HT1080 (cell line): ENCODE results near the gene LY6G6D. TPM values are rescaled to one million over a fixed set of nuclear protein-coding genes. Genes with fewer than 3 reads are reported as not detected.

Source experiments
- DNase-seq: peaks from one replicate; pipeline ENCODE4 v3.0.0-alpha.2; 2015; ENCODE audit warnings: low read depth
- total RNA-seq: library from RNA; depleted of rRNA; stranded (reverse); fragments of >200 nt; shearing (Covaris generic); gene quantifications from 2 replicates; pipeline ENCODE4 v1.2.3, GENCODE V29; 2014

Gene LY6G6D
- total RNA-seq, 1 experiment from 2014 or later = not detected

DNA sequence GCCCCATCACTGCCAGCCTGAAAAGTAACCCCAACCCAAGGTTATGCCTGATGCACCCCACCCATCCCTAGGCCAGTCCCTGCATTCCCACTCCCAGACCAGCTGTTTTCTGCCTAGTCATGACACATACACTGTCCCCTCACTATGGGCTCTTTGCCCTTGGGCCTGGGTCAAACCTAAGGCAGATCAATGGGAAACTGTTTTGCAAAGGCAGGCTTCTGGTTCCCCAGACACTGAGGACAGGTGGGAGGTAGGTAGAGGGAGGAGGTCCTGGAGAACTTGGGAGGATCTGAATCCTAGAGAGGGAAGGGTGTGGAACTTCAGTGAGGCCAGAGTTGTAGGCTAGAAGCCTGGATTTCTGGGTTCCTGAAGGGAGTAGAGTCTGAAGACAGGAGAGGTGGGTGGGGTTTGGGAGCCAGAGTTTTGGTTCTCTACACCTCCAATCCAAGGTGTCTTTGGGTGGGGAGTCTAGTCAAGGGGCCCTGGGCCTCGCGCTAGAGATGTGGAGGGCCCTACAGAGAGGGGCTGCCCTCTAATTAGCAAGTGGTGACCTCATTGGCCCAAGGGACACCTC lies 19.2 kb downstream of the LY6G6D start:
- no peak for DNase-seq

GRCh38 chr6:31734821-31735406 lies 19.8 kb downstream of the LY6G6D start:
- DNase-seq = peak; percentile 88

- DNase-seq = peak; percentile 90
These were observed 21.0 kb downstream of the LY6G6D start, which contains the start of gene CLIC1 for GRCh38 chr6:31736021-31736767. Gene CLIC1 (minus strand): TSS chr6:31736530. CDS start chr6:31736300, 230 bp downstream.

DNA sequence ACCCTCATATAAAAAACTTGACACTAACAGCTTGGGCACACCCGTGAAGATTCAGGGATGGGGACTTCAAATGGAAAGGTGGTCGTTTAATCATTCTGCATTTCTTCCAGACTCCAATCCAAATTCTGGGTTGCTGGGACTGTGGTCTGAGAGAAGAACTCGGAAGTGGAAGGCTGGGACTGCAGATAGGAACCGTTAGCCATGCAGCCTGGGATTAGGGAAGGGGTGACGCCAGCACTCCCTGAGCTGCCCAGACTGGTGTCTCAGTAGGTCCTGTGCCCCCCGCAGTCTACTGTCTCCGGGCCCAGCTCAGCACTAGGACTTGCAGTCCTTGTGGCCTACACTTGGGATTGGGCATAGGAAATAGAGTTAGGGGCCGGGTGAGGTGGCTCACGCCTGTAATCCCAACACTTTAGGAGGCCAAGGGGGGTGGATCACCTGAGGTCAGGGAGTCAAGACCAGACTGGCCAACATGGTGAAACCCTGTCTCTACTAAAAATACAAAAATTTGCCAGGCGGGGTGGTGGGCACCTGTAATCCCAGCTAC lies 21.7 kb downstream of the LY6G6D start:
- no peak for DNase-seq

- DNase-seq = peak; percentile 42
These were observed 22.3 kb downstream of the LY6G6D start for GRCh38 chr6:31737315-31737990.

DNA sequence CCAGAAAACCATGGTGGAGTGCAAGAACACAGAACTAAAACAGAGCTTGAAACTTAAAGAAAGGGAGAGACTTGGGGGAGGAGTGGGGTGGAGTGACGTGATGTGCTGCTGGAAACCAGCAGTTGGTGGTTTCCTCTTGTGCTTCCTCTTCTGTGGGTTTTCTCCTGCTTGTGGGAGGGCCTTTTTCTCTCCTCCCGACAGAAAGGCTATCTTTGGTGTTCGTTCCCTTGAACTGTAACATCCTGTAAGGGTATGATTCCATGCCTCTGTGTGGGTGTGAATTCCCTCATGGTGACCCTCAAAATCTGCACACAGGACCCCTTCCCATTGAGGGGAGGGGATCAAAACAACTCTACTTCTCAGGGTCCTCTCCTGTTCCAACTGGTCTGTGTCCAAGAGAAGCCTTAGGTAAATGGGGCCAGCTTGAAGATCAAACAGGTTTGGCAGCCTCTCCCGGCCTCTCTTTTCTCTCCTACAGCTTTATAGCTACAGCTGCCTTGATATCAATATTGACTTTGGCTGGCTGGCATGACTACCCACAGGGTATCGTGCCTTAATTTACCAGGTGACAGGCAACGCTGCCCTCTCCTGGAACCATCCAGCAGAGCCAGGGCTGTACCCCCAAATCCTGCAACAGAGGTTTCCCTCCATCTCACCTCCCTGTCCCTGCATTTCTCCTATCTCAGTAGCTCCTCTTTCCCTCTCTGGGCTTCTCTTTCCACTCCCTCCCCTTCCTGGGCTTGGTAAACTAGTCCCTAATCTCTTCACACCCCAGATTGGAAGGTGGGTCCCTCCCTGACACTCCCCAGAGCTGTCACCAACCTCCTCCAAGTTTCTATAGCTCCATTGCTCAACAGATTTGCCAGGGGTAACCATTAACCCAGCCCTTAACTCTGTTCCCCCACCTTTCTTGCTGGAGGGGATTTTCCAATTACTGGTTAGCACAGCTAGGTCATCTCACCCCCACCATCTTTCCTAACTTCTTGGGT lies 23.1 kb downstream of the LY6G6D start:
- DNase-seq = peak; percentile 94

GRCh38 chr6:31739639-31740396 lies 24.7 kb downstream of the LY6G6D start, which contains the start of gene MSH5:
Gene MSH5 (plus strand): TSS chr6:31740005. CDS start chr6:31740467, 462 bp downstream.
- DNase-seq = peak; percentile 100

DNA sequence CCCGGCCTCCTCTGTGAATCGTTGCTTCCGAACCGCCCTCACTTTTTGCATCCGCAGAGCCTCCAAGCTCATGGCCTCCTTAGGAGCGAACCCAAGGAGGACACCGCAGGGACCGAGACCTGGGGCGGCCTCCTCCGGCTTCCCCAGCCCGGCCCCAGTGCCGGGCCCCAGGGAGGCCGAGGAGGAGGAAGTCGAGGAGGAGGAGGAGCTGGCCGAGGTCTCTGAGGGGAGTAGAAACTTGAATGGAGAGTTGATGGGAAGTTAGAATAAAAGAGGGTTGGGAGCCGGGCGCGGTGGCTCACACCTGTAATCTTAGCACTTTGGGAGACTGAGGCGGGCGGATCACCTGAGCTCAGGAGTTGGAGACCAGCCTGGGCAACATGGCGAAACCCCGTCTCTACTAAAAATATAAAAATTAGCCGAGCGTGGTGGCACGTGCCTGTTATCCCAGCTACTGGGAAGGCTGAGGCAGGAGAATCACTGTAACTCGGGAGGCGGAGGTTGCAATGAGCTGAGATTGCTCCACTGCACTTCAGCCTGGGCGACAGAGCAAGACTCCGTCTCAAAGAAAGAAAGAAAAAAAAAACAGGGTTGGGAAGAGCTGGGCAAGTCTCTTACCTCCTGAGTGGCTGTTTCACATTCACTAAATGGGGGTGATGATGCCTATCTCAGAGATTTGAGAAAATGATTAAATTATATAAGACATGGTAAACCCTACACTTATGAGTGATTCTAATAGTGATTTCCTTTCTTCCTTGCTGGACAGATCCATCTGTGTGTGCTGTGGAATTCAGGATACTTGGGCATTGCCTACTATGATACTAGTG lies 25.5 kb downstream of the LY6G6D start:
- DNase-seq = peak; percentile 10

- DNase-seq = no peak
These were observed 26.7 kb downstream of the LY6G6D start for GRCh38 chr6:31741815-31742214.

DNA sequence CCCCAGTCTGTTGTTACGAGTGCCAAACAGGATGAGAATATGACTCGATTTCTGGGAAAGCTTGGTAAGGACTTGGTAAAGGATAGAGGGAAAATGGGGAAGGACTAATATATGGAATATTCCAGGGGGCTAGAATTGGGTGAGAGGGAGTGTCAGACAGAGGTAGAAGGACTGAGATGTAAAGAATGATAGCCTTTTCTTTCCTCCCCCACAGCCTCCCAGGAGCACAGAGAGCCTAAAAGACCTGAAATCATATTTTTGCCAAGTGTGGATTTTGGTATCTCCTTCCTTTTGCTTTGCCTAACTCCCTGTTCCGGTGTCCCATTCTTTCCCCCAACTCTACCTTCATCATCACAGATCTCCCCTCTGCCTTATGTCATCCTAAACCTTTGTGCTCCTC lies 27.7 kb downstream of the LY6G6D start:
- DNase-seq = no peak

DNA sequence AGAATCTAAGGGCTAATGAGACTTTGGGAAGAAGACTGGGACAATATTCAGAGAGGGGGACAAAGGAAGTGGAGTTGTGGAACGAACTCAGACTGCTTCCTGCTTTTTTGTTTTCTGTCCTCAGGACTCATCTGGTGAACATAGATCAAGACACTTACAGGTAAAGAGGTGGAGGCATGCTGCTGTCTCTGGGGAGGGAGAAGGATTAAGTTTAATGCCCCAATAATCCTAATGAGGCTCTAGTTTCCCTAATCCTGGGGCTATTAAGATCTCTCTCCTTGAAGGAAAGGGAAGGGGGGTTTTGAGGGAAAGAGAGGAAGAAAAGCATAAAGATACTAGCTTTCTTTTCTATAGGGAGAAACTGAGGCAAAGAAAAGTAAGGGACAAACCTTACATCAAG lies 29.3 kb downstream of the LY6G6D start:
- no peak for DNase-seq

DNA sequence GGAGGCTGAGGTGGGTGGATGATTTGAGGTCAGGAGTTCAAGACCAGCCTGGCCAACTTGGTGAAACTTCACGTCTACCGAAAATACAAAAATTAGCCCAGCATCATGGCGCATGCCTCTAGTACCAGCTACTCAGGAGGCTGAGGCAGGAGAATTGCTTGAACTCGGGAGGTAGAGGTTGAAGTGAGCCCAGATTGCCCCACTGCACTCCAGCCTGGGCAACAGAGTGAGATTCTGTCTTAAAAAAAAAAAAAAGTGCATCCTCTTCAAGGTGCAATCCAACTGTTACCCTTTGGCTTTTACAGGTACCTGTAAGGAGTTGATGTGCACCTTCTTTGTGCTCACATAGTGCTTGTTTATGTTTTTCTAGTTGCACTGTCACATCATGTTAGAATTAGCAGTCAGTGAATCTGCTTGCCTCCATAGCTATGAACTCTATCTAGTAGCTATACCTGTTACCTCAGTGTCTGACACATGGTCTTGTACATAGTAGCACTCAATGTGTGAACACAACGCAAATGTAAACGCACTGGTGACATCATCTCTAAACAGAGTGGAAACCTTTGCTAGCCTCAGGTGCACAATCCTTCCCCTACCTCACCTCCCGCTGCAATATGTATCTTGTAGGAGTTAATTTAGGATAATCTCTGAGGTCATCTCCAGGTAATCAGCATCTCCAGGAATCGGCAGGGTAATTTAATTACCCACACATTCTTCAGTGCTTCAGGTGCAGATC lies 34.3 kb downstream of the LY6G6D start:
- DNase-seq = no peak

- peak; percentile 56 for DNase-seq
These were observed 35.4 kb downstream of the LY6G6D start for GRCh38 chr6:31750411-31751022.

- DNase-seq = peak; percentile 89
These were observed 37.7 kb downstream of the LY6G6D start for GRCh38 chr6:31752739-31753319.

- no peak for DNase-seq
These were observed 43.1 kb downstream of the LY6G6D start for GRCh38 chr6:31758281-31758680.

DNA sequence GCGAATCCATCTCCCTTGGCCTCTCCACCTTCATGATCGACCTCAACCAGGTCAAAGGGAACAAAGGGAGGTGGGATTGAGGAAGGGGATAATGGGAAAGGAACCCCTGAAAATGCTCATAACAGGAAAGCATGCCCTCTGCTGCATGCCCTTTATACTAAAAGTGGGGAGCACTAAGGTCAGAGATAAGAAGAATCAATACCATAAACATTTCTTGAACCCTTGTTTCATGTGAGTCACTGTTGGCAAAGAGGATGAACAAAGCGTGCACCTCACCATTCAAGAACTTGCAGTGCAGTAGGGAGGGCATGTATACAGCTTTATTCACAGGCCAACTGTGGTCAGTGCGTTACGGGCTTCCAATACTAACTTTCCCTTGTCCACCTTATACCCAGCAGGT lies 45.6 kb downstream of the LY6G6D start:
- DNase-seq = no peak

- no peak for DNase-seq
These were observed 46.2 kb downstream of the LY6G6D start for GRCh38 chr6:31761343-31761742.
